ENCODE measurements around the gene GNAO1. TPM values are rescaled to one million over a fixed set of nuclear protein-coding genes. Genes with fewer than 3 reads are reported as not detected.

GNAO1 gene
- total RNA-seq, 1 donor from 2014 or later: 0.53 TPM

GRCh38 chr16:56405977-56406672 is 214.8 kb downstream of the GNAO1 start:
- no peak for TF ChIP-seq CTCF (IDR thresholded peaks at IDR 0.05)
- intact Hi-C loops (cut with DNase I): no loop called here
- Histone ChIP-seq H3K9me3 (no peaks in the 10 kb centered on the region), H3K27ac (no peak overlapping the region), H3K4me3 (no peak overlapping the region), H3K27me3 (no peaks in the 10 kb centered on the region), H3K36me3 (peaks cover 51 to 71% of the 10 kb centered on the region in 2 donors), H3K4me1 (no peaks in the 10 kb centered on the region)
- no peak for DNase-seq (ENCODE audit: low spot score in 2 of 2)

Other genes with a start within 250 kb of the GNAO1 start
- 112 TPM for gene AMFR, start 234.1 kb downstream of the GNAO1 start, total RNA-seq